HL-60/S4 treated with retinoic acid at 250 ng/mL for 4 days and 3 days (cell line): Measurements from ENCODE around the gene DCAF11.

Experiments used
- in situ Hi-C: fragments of 300-500 bp; cut with MboI; formaldehyde crosslinking; loops from 2 replicates; pipeline ENCODE4 v1.7.0; 2022; ENCODE audit warnings: low sequenced_read_pairs

The DCAF11 gene

GRCh38 chr14:24116128-24116814 lies 1.7 kb downstream of the DCAF11 start:
- in situ Hi-C loops: no loop called here

DNA sequence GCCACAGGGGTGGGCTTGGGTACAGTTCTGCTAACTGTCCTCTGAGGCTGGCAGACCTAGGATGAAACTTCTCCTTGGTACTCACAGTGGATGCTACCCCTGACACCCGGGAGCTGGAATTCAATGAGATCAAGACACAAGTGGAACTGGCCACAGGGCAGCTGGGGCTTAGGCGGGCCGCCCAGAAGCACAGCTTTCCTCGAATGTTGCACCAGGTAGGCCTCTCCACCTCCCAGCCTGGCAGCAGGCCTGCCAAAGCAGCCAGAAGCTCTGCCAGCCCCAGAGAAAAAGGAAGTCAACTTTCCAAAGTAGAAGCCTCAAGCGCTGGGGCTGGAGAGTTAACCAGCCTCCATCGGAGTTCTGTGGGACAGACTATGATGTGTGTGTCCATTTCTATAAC lies 2.6 kb downstream of the DCAF11 start:
- in situ Hi-C loops: no loop called here

- in situ Hi-C loops: no loop called here
Observed at GRCh38 chr14:24119691-24120090, 5.1 kb downstream of the DCAF11 start.

DNA sequence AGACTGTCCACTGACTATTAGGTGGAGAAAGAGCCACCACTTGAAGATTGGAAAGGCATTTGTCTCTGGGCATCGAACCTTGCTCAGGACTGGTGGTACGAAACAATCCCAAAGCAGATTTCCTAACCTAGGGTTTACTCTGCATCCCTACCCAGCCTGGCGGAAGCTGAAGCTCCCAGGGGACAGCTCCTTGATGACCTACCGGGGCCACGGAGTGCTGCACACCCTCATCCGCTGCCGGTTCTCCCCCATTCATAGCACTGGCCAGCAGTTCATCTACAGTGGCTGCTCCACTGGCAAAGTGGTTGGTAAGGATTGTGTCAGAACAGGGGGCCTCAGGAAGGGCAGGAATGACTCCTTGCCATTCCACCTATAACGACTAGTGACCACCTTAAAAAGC lies 6.6 kb downstream of the DCAF11 start:
- in situ Hi-C loops: no loop called here

- in situ Hi-C loops: no loop called here
Observed at GRCh38 chr14:24122416-24122815, 7.8 kb downstream of the DCAF11 start.

DNA sequence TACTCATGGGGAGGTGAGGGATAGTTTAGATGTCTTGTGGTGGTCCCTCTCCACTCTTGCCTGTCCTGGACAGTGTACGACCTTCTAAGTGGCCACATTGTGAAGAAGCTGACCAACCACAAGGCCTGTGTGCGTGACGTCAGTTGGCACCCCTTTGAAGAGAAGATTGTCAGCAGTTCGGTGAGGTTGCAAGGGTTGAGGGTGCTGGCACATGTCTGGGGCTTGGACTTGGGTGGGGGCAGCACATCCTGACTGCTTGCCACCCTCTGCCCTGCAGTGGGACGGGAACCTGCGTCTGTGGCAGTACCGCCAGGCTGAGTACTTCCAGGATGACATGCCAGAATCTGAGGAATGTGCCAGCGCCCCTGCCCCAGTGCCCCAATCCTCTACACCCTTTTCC lies 8.3 kb downstream of the DCAF11 start:
- in situ Hi-C loops: no loop called here

DNA sequence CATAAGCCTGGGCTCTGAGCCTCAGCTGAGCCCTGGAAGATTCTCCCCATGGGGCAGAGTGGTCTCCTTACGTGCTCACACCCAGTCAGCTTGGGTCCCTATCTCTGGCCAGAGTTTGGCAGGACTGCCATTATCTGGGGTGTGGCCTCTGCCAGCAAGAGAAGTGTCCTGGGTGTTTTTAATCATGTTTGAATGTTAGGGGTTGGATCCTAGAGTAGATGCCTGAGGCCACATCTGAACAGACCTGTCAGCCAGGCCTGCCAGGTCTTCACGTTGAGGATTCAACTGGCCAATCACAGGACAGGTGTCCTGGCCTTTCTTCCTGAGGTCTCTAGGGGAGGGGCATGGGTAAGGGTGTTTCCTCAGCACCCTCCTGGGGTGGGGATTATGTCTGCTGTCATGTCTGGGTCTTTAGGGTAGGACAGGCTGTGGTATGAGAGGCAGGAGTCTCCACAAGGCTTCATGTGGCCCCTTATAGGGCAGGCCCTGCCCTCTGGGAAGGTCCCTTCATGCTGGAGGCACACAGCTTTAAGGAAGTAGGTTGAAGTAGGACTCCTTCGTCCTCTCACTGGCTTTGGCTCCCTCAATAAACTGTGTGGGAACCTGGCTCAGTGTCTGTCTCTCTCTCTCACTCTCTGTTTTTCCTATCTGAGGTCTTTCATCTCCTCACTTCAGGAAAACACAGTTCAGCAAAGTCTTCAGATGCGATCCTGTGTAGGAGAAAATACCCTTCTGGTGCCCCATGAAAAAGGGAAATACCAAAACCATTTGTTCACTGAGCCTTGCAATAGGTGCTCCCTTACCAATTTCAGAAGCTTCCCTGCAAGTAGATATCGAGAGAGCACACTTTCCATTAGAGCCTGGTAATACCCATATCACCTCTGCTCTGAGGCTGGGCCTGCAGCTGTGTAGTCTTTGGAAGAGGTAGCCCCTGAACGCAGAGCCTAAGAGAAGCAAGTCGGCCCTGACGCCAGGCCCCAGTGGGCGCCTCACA lies 9.1 kb downstream of the DCAF11 start:
- in situ Hi-C loops: no loop called here

GRCh38 chr14:24126939-24127338 lies 12.4 kb downstream of the DCAF11 start:
- in situ Hi-C loops: no loop called here

DNA sequence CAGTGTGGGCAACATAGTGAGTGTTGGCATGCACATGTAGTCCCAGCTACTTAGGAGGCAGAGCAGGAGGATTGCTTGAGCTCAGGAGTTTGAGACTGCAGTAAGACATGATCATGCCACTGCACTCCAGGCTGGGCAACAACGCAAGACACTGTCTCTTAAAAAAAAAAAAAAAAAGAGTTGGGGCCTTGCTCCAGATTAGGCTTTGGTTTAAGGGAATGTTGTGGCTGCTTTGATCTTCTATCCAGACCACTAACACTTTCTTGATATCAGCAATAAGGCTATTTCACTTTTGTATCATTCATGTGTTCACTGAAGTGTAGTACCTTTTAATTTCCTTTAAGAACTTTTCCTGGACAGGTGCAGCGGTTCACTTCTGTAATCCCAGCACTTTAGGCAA lies 13.1 kb downstream of the DCAF11 start:
- in situ Hi-C loops: no loop called here

GRCh38 chr14:24129410-24129998 lies 14.9 kb downstream of the DCAF11 start:
- in situ Hi-C loops: no loop called here

GRCh38 chr14:24130380-24130716 lies 15.8 kb downstream of the DCAF11 start, which contains the start of gene FITM1:
Gene FITM1, plus strand, starts transcription at chr14:24130659. Its CDS starts 905 bp downstream, at chr14:24131564.
- in situ Hi-C loops: no loop called here

DNA sequence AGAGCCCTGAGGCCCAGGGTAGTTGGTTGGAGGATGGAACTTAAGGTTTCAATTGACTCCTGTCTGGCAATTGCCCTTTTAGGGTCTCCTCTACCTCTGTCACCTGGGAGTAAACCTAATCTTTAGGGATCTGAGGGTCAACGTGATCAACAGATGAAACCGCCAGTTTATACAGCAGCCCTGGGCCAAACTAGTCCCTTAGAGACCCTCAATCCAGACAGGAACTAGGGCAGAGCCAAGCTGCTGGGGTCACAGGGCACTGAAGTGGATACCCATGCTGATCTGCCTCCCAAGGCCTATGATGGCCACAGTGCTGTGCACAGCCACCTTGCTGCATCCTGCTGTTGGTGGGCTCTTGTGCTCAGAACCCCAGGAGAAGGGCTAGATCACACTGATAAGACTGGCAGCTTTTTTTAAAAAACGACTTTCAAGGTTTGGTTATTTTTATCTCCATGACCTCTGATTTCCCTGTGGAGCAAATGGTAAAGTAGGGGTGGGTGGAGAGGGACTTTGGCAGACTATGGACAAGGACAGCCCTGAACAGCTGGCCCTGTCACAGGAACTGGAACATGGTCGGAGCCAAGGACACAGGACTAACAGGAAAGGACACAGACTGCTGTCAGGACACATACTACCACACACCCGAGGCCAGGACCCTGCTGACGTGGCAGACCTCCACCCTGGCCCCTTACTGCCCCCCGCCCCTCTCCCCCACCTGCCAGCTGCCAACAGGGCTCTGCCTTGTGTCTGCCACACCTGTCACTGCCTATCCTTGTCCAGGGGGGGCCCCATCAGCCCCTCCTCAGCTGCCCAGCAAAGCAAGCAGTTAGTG lies 16.4 kb downstream of the DCAF11 start:
- in situ Hi-C loops: no loop called here

DNA sequence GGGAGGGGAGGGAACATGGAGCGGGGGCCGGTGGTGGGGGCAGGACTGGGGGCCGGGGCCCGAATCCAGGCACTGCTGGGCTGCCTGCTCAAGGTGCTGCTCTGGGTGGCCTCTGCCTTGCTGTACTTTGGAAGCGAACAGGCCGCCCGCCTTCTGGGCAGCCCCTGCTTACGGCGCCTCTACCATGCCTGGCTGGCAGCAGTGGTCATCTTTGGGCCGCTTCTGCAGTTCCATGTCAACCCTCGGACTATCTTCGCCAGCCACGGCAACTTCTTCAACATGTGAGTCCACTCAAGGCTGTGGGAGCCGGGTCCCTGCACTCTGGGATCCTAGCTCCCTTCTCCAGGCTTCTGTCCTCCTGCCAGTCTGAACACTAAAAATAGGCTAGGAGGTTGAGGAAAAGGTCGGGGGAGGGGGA lies 17.0 kb downstream of the DCAF11 start:
- in situ Hi-C loops: no loop called here

GRCh38 chr14:24132061-24132685 lies 17.6 kb downstream of the DCAF11 start:
- in situ Hi-C loops: no loop called here

GRCh38 chr14:24132976-24133375 lies 18.4 kb downstream of the DCAF11 start:
- in situ Hi-C loops: no loop called here

GRCh38 chr14:24133735-24134134 lies 19.2 kb downstream of the DCAF11 start:
- in situ Hi-C loops: no loop called here

- in situ Hi-C loops: no loop called here
Observed at GRCh38 chr14:24135584-24135833, 20.9 kb downstream of the DCAF11 start.

- in situ Hi-C loops: no loop called here
Observed at GRCh38 chr14:24135834-24136683, 21.5 kb downstream of the DCAF11 start, which contains the start of gene PSME1. Gene PSME1, plus strand, starts transcription at chr14:24136194. Its CDS starts 69 bp downstream, at chr14:24136263.

- in situ Hi-C loops: no loop called here
Observed at GRCh38 chr14:24136684-24137528, 22.3 kb downstream of the DCAF11 start.
